Aortic smooth muscle cell (primary cell): ENCODE measurements around the gene KRTCAP2. TPM values are rescaled to one million over a fixed set of nuclear protein-coding genes. Genes with fewer than 3 reads are reported as not detected.

Experiments
- total RNA-seq: library from RNA; depleted of rRNA; stranded (reverse); fragments of >200 nt; gene quantifications from 2 replicates; pipeline ENCODE4 v1.2.3, GENCODE V29; 2014

KRTCAP2 gene
- total RNA-seq, result 86.8 and 98.7 TPM in 2 replicates

DNA sequence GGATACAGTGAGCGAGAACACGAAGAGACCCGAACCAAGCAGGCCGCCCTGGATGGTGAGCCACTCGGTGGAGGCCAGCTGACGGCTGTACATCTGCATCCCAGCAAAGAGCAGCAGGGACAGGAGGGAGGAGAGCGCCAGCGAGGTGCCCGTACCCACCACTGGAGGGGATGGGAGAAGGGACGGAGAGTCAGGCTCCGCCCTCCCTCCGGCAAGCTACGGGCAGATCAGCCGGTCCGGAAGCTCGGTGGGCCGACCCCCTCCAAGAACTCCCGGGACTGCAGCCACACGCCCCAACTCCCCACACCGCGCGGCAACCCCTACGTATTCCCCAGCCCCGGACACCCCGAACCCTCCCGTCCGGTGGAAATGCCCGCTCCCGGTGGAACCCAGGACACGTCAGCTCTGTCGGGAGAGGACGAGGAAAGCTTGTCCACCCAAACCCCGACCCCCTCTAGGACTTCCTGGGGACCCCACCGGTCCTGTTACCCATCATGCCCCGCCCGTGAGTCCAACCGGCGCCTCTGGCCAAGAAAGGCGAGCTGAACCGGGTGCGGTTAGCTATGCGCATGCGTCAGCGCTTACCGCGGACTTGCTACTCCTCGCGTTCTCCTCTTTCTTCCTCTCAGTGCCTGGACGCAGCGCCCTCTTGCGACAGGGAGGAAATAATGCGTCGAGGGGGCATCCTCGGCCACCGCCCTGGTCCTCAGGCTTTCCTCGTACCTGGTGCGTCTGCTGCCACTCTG lies at the start of gene KRTCAP2:
KRTCAP2 (minus strand) TSS at position 573 of the 746 bp plus-strand sequence; CDS start at position 493, 80 bp downstream.

DNA sequence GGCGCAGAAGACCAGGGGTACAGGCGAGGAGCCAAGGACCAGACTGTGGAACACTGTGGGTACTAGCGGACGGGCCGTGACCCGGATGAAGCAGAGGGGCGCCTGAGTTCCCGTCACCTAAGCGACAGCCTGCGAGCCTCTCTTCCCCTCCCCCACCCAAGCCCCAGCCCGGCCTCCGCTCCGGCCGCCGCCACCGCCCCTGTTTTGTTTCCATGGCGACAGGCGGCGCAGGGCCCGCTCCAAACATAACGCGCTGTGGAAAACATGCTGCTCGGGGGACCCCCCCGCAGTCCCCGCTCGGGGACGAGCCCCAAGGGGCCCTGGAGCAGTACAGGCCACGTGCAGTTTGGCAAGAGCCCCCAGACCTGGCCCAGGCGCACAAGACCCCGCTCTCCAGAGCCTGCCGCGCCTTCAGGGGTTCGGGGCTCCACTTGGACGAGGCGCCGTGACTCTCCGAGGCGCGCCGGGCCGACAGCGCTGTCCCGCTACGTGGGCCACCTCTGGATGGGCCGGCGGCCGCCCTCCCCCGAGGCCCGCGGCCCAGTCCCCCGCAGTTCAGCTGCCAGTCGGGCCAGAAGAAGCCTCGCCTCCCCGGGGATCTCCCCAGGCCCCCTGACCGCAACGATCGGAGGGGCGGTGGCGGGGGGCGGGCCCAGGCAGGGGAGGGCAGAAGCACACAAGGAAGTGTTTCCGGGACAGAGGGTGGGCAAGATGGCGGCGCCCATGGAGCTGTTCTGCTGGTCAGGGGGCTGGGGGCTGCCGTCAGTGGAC lies 35.6 kb upstream of the KRTCAP2 start, which contains the start of gene MTX1:
MTX1 (plus strand) TSS at position 155 of the 771 bp plus-strand sequence; CDS start at position 265, 110 bp downstream.

DNA sequence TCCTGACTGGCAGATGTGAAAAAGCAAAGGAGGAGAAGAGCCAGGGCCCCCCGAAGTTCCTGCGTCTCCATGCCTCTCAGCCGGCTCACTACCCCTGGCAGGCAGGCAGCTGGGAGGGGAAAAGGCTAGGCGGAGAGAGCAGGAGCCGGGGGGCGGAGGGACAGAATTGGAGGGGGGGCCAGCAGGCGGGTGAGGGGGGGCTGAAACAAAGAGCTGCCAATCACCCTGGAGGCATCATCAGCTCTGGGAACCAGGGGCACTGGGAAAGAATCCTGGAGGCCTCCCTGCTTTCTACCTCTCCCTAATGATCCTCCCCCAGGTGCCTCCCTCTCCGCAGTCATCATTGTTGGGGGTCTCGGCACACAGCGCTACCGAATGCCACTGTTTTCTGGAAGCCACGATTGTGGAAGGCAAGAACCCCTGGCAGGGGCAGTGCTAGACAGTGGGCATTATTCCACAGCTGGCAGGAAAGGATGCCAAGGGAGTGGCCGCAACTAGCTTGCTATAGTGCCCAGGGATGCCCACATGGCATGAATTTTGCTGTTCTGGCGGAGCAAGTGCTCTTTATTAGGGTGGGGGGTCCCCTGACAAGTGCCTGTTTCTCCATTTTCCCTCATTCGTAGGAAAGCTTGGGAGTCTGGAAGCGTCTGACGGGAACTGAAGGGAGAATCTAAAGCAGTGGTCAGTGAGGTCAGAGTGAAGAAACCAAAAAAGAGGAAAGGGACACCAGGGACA lies 34.9 kb upstream of the KRTCAP2 start, which contains the start of gene THBS3:
THBS3 (minus strand) TSS at position 92 of the 735 bp plus-strand sequence; CDS start at position 71, 21 bp downstream.

DNA sequence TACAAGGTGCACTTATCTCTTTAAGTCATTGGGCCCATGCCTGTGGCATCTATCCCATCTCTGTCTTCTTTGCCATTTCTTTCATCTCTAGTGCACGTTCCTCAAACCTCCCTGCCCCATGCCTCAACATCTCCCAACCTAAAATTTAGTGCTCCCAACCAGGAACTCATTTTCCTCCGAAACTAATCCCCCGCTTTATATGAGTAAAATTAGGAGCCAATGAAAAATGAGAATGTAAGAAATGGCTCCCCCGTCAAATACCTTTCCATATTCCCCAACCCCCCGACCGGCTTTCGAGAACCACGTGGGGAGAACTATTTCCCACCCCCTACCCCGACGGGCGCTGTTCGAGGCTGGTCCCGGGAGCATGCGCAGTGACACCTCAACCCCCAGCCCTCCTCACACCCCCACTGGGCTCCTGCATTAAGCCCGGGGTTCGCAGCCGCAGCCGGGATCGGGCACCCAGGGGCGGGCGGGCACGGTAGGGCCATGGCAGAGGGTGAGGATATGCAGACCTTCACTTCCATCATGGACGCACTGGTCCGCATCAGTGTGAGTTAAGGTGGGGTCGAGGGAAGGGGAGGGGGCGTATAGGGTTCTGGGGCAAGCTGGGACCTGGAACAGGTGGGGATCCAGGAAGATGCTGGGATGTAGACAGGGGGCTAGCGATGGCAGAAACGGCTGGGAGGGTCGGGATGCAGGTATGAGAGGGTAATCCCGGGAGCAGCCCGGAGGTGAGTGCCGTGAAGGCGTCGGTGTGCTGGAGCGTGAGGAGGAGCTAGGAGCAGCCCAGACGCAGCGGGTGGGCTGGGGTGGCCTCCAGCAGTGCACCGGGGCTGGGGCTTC lies 597 bp upstream of the KRTCAP2 start, which contains the start of gene TRIM46:
TRIM46 (plus strand) TSS at position 372 of the 846 bp plus-strand sequence; CDS start at position 490, 118 bp downstream.

DNA sequence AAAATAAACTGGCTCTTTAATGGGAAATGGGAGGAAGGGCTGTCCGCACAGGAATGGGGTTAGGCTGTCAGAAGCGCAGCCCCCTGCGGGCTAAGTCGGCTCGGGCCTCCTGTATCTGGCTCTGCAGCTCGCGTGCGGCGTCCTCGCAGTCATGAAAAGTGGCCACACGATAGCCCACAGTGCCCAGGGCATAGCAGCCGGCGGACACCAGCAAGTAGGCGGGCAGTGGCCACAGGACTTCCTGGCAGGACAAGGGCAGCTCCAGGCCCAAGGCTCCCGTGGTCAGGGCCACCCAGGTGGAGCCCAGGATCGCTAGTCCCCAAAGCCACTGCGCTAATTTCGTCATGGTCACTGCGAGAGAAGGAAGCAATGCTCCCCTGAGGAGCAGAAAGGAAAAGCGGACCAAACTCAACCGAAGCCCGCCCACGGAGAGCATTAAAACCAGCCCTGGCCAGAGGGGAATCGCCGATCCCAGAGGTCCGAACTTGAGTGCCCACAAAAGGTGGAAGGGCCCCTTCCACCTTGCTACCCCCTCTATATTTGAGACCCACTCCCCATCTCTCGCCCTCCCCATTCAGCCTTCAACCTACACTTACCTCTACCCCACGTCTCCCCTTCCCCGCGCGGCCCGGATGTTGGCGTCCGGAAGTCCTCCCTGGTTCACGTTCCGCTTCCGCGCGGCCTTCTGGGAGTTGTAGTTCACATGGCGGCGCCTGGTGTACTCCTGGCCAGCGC lies 33.0 kb downstream of the KRTCAP2 start, which contains the start of gene DPM3:
DPM3 (minus strand) TSS at position 637 of the 735 bp plus-strand sequence; CDS start at position 346, 291 bp downstream.

DNA sequence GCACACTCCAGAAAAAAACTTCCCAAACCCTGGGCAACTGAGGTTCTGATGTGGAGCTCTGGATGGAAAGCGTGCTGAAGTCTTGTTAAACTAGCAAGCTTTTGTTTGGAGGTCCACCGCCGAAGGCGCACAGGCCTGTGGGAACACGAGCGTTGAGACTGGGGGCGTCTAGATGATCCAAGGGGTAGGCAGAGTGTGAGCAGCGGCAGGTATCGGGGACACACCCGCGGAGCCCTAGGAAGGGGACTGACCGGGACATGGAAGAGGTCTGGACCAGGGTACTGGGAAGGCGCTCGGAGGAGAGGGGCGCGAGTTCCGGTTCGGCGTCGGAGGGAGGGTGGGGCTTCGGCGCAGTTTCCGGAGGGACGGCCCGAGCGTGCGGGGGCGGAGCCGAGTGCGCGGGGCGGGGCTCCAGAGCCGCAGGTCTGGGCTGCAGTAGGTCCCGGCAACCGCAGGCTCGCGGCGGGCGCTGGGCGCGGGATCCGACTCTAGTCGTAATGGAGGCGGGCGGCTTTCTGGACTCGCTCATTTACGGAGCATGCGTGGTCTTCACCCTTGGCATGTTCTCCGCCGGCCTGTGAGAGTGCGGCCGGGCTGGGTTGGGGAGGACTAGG lies 37.6 kb downstream of the KRTCAP2 start, which contains the start of gene SLC50A1:
SLC50A1 (plus strand) TSS at position 438 of the 614 bp plus-strand sequence; CDS start at position 498, 60 bp downstream.

DNA sequence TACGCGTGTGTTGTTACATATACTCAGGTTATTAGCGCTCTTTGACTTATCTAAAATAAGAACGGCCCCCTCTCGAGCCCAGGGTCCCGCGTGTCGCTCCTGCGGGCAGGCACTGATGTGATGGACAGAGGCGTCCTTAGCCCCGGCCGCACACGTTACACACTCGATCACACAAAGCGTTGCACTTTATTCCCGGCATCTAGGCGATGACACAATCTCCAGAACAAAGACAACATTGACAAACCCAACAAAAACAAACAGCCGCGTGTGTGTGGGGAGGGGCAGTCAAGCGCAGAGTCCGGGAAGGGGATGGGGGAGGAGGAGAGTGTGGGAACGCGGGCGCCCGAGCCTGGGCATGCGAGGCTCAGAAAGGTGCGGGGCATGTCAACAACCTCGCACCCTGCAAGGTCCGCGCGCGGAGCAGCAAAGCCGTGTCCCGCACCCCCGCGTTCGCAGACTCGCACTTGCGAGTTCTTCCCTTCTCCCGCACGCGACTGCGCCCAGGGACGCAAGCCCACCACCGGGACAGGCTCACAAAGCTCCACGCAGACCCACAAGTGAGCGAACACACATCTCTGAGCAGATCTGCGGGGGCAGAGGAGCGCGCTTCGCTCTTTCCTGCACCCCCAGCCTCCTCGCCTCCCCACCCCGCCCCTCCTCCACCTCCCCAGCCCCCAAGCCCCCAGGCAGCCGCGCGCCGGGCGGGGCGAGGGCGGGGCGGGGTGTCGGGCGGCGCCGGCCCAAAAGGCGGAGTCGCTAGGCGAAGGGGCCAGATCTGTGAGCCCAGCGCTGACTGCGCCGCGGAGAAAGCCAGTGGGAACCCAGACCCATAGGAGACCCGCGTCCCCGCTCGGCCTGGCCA lies 45.8 kb downstream of the KRTCAP2 start, which contains the start of gene EFNA1:
EFNA1 (plus strand) TSS at position 772 of the 862 bp plus-strand sequence. CDS start 102 bp downstream, outside the sequence.

Other genes starting within 250 kb of the KRTCAP2 start
- 11.3 and 12.6 TPM in 2 replicates for gene PMVK, start 236.6 kb downstream of the KRTCAP2 start, total RNA-seq
- gene PBXIP1, start 217.2 kb downstream of the KRTCAP2 start, total RNA-seq, result 89.0 and 104 TPM in 2 replicates
- 8.1 and 14.1 TPM in 2 replicates for gene PYGO2, start 211.5 kb downstream of the KRTCAP2 start, total RNA-seq
- 218 and 248 TPM in 2 replicates for gene SHC1, start 202.6 kb downstream of the KRTCAP2 start, total RNA-seq
- 50.2 and 70.3 TPM in 2 replicates for gene CKS1B, start 198.6 kb downstream of the KRTCAP2 start, total RNA-seq
- gene FLAD1, start 190.0 kb downstream of the KRTCAP2 start, total RNA-seq, result 12.8 and 19.0 TPM in 2 replicates
- 0.66 and 0.99 TPM in 2 replicates for gene LENEP, start 179.7 kb downstream of the KRTCAP2 start, total RNA-seq
- gene ZBTB7B, start 170.5 kb downstream of the KRTCAP2 start, total RNA-seq, result 14.3 and 19.3 TPM in 2 replicates
- gene DCST2, start 139.5 kb downstream of the KRTCAP2 start, total RNA-seq, result 0.06 TPM in 1 of 2 replicates, not detected in the other
- gene DCST1, start 139.5 kb downstream of the KRTCAP2 start, total RNA-seq, result not detected in 2 replicates
- 80.9 and 98.0 TPM in 2 replicates for gene ADAM15, start 122.0 kb downstream of the KRTCAP2 start, total RNA-seq
- gene EFNA4, start 109.6 kb downstream of the KRTCAP2 start, total RNA-seq, result 1.8 and 2.7 TPM in 2 replicates
- gene EFNA3, start 94.5 kb downstream of the KRTCAP2 start, total RNA-seq, result 0.37 and 0.53 TPM in 2 replicates
- gene EFNA1, start 45.4 kb downstream of the KRTCAP2 start, total RNA-seq, result 1.1 and 1.2 TPM in 2 replicates
- gene SLC50A1, start 37.5 kb downstream of the KRTCAP2 start, total RNA-seq, result 21.9 and 27.0 TPM in 2 replicates
- gene DPM3, start 32.8 kb downstream of the KRTCAP2 start, total RNA-seq, result 24.9 and 42.1 TPM in 2 replicates
- 3.6 and 4.2 TPM in 2 replicates for gene TRIM46, start 545 bp upstream of the KRTCAP2 start, total RNA-seq
- gene THBS3, start 34.6 kb upstream of the KRTCAP2 start, total RNA-seq, result 33.2 and 45.4 TPM in 2 replicates
- 31.0 and 33.8 TPM in 2 replicates for gene MTX1, start 35.4 kb upstream of the KRTCAP2 start, total RNA-seq
- 4.8 and 6.8 TPM in 2 replicates for gene ENTREP3, start 82.2 kb upstream of the KRTCAP2 start, total RNA-seq
- 47.4 and 58.7 TPM in 2 replicates for gene SCAMP3, start 89.1 kb upstream of the KRTCAP2 start, total RNA-seq
- gene CLK2, start 100.2 kb upstream of the KRTCAP2 start, total RNA-seq, result 26.2 and 26.4 TPM in 2 replicates
- gene HCN3, start 104.2 kb upstream of the KRTCAP2 start, total RNA-seq, result 0.87 and 1.1 TPM in 2 replicates
- gene PKLR, start 128.1 kb upstream of the KRTCAP2 start, total RNA-seq, result not detected in 2 replicates
- gene FDPS, start 135.6 kb upstream of the KRTCAP2 start, total RNA-seq, result 219 and 229 TPM in 2 replicates
- 9.5 TPM in 2 replicates for gene RUSC1, start 147.6 kb upstream of the KRTCAP2 start, total RNA-seq